Fibroblast of lung (primary cell): ENCODE measurements around the gene SCGB3A2.

Experiments used
- EZH2 ChIP-seq: IDR thresholded peaks from 2 replicates; pipeline ENCODE4 v1.5.1; 2012; ENCODE audit warnings: low read length, control low read depth, mild to moderate bottlenecking; ENCODE audit errors: missing control alignments
- TF ChIP-seq, protein P1 (sequence below), 2 donors: IDR thresholded peaks in 1 of 2; conservative IDR thresholded peaks in 1 of 2; 1 replicate in 1 of 2; 2 replicates in 1 of 2; pipeline ENCODE4 v1.5.1; 2011 to 2012; ENCODE audit warnings: low read length in 2 of 2, control low read depth in 1 of 2, inconsistent platforms in 1 of 2, low read depth in 1 of 2, mild to moderate bottlenecking in 1 of 2

DNA sequence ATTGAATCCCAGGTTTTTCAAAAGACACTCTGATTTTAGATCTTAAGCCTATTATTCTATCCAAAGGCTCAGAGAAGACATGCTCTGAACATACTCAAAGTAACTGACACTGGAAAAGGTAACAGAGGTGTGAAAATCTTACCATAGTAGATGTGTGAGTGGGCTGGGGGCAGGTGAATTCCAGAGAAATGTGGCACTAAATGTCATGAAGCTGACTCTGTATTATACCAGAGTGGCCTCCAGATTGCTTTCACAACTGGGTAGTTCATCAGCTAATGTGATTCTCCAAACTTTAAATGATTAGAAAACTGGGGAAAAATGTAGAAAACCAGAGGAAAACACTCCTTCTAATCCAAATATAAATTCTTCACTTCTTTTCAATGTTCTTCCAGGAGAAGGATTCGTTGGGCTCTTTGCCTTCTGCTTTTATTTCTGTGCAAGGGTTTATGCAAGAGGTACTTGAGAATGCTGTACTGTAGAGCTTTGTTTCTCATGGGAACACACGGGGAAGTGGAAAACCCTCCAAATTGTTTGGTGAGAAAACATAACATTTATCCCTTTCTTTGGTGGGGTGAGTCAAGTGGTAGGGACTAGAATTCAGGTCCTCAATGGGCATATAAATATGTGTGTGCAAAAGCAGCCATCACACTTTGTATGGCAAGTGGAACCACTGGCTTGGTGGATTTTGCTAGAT lies at the start of gene SCGB3A2:
- no peak for TF ChIP-seq EZH2
- TF ChIP-seq, protein P1, sequence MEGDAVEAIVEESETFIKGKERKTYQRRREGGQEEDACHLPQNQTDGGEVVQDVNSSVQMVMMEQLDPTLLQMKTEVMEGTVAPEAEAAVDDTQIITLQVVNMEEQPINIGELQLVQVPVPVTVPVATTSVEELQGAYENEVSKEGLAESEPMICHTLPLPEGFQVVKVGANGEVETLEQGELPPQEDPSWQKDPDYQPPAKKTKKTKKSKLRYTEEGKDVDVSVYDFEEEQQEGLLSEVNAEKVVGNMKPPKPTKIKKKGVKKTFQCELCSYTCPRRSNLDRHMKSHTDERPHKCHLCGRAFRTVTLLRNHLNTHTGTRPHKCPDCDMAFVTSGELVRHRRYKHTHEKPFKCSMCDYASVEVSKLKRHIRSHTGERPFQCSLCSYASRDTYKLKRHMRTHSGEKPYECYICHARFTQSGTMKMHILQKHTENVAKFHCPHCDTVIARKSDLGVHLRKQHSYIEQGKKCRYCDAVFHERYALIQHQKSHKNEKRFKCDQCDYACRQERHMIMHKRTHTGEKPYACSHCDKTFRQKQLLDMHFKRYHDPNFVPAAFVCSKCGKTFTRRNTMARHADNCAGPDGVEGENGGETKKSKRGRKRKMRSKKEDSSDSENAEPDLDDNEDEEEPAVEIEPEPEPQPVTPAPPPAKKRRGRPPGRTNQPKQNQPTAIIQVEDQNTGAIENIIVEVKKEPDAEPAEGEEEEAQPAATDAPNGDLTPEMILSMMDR (conservative IDR thresholded peaks at IDR 0.05 in 1 of 2, IDR thresholded peaks at IDR 0.05 in 1 of 2; ENCODE audit: low read depth in 1 of 2, low read length in 2 of 2), result no peak
